ENCODE data around the gene RASA3. TPM values are rescaled to one million over a fixed set of nuclear protein-coding genes. Genes with fewer than 3 reads are reported as not detected.

RASA3 gene
- total and polyA plus RNA-seq, 2 of the 8 experiments (the other 6 are each of a cell fraction or from before 2014, with no cell fraction given) = 7.5 to 21.9 TPM

GRCh38 chr13:113975416-113975815 lies 157.0 kb downstream of the RASA3 start (continued):
- TF ChIP-seq SRF (IDR thresholded peaks at IDR 0.05; ENCODE audit: low read depth, low read length) = no peak
- TF ChIP-seq CTCF (IDR thresholded peaks at IDR 0.05; ENCODE audit: control extremely low read depth in 1 of 3, insufficient read depth in 1 of 3, low read depth in 1 of 3, low read length in 3 of 3) = no peak
- no peak for TF ChIP-seq HDAC6 (IDR thresholded peaks at IDR 0.05; ENCODE audit: low read depth, low read length)
- TF ChIP-seq GTF2F1 (IDR thresholded peaks at IDR 0.05; ENCODE audit: borderline replicate concordance, low read depth, low read length) = no peak
- TF ChIP-seq CBX5 (IDR thresholded peaks at IDR 0.05; ENCODE audit: low read depth, low read length) = no peak
